ENCODE measurements around the gene STUM.
"Not testable (repeated sequence)": the region's sequence is repeated elsewhere in the genome, so short reads cannot be mapped to it uniquely, and the experiment has no call there.

The STUM gene

DNA sequence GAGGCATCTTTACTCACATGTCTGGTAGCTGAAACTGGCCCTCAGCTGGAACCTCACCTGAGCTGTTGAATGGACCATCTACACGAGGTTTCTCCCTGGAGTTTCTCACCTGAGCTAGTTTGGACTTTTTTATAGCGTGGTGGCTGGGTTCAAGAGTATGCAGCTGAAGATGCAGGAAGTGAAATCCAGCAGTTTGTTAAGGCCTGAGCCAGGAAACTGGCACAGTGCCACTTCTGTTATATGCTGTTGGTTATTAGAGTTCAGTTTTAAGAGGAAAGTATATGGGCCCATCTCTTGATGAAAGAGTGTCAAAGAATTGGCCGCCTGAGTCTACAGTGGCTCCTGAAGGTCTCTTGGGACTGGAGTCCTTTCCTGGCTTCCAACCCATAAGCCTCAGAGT lies 35.6 kb downstream of the STUM start:
- no peak for DNase-seq

GRCh38 chr1:226586116-226586515 lies 37.6 kb downstream of the STUM start:
- no peak for DNase-seq

DNA sequence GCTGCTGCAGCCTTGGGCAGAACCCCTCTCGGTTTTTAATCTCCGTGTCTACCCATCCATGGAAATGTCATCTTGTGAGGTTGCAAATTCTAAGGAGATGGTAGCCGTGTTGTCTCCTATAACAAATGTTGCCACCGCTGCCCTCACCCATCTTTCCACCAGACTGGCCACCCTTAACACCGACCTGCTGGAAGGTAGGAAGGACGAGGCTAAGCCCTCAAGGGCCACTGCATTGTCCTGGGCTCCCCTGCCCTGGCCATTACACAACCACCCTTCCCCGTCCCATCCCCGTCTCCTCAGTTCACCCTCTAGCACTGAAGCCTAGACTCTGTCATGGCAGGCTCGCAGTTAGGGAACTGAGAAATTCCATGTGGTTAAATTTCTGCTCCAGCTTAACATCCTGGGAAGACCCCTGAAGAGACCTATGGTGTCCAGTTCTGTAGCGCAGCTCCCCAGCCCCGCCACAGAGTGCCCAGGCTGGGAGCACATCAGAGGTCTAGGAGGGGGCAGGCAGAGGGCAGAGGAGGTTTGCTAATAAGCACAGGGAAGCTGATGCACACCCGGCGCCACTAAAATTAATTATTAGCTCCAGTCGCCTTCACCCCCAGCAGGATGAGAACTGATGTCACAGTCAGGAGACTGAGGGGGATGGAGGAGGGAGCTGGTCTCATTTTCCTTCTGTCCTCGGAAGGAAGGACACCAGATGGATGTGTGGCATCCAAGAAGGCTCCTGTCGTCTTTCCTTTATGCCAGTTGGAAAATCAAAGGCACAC lies 38.3 kb downstream of the STUM start:
- DNase-seq: no peak

DNA sequence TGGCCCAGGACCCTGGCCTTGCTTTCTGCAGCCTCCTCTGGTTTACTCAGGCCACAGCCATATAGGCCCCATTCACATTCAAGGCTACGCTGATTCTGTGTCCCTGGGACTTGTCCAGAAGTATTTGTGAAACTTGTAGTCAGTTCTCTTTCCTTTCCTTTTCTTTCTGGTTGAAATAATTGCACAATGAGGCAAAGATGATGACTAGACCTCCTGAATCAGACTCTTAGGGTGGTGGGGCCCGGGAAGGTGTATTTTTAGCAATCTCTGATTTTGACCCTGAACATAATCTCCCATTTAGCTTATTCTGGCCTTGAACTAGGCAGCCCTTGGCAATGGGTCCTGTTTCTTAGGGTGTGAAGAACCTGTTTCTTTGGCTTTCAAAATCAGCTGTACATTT lies 39.9 kb downstream of the STUM start:
- DNase-seq: no peak

DNA sequence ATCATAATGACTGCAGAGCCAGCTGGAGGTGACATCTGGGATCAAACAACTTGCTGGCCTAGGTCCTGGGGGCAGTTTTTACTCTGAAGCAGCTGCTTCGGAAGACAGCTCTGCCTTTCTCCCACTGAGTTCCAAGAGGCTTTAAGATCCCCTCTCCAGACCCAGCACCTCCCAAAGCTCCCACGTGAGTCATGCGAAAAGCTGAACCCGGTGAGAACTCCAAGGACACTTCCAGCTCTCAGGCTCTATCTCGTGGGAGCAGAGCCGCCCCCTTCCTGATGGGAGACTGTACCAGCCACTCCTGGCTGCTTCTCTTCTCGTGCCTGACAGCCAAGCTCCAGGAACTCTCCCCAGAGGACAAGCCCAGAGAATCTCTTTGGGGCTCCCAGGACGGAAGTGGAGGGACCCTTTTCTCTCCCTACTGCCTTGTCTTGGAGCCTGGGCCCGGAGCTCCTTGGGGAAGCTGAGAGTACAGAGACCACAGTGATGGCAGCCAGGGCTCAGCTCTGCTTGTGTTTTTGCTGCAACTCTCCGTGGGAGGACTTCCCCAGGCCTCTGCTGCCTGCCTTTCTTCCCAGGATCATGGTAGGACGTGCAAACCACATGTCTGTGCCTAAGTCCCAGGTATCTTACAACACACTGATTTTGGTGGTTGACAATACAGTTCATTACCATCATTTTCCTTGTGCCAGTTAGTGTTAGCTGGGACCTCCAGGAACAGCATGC lies 40.6 kb downstream of the STUM start:
- no peak for DNase-seq

DNA sequence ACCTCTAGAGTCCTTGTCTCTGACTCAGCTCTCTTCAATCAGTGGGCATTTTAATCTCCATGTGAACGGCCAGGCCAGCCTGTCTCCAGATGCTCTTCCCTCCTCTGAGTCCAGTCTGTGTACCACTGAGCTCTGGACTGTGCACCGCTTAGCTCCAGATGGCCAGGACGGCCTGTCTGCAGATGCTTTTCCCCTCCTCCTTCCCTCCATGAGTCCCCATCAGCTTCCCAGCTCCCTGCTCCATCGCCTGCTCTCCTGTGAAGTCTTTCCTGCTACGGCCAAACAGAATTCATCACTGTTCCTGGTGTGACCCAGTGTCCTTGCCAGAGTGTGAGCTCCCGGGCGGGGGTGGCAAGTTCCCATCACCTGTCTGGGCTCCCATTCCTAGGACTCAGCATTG lies 42.0 kb downstream of the STUM start:
- no peak for DNase-seq

DNA sequence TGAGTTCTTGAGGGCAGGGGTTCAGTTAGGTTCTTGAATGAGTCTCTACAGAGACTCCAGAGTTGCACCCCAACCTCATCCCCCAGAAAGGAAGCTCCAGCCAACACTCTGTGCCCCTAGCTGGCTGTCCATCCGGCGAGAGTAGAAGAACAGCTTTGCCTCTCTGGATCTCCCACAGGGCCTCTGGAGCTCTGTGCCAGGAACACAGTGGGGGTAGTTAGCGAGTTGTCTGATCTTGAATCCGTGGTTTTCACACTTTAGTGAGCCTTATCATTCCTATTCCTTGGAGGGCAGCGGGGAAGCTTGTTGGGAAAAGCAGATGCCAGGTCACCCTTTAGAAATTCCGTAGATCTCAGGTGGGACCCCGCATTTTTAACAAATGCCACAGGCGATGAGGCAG lies 45.0 kb downstream of the STUM start:
- no peak for DNase-seq

- DNase-seq: no peak
Measured at GRCh38 chr1:226596531-226597165, 48.1 kb downstream of the STUM start.

DNA sequence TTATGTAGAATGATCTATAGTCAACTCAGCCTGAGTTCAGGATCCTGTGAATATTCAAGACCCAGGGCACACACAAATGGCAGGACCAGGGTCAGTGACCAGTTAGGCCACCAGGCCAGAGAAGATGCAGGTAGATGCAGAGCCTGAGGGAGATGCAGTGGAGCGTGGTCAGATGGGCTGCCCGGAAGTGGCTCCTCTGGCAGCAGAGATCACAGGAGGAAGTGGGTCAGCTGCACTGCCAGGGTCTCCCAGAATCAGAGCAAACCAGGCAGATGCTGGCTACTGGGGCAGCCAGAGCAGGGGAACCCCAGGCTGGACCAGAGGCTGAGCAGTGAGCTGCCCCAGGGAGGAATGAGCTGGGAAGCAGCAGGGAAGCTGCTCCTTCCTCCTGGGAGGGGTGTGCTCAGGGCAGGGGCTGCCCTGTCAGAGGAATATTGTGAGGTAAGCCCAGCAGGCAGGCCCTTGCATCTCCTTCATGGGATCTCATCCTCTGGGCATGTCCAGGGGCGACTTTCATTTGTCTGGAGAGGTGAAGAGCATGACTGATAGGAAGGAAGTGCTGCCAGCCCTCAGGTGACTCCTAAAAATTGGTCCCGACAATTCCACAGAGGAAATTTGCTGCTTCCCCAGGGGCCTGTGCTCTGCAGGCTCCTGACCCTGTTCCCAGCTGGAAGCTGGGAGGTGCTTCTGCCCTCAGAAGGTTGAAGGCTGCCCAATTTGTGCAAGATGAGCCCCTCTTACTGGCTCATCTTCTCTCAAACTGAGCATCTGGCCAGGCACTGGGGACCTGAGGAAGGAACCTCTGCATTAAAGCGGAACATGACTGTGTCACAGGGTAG lies 49.3 kb downstream of the STUM start:
- DNase-seq: no peak

GRCh38 chr1:226598455-226598849 lies 49.9 kb downstream of the STUM start:
- DNase-seq: no peak

DNA sequence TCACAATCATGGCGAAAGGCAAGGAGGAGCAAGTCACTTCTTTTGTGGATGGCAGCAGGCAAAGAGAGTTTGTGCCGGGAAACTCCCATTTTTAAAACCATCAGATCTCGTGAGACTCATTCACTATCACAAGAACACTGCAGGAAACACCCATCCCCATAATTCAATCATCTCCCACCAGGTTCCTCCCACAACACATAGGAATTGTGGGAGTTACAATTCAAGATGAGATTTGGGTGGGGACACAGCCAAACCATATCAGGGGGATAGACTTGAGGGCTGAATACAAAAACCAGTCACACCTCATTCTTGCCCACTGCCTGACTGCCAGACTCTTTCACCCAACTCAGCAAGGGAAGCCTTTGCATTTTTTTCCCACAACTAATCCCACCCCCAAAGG lies 50.4 kb downstream of the STUM start:
- DNase-seq: not testable (repeated sequence)

DNA sequence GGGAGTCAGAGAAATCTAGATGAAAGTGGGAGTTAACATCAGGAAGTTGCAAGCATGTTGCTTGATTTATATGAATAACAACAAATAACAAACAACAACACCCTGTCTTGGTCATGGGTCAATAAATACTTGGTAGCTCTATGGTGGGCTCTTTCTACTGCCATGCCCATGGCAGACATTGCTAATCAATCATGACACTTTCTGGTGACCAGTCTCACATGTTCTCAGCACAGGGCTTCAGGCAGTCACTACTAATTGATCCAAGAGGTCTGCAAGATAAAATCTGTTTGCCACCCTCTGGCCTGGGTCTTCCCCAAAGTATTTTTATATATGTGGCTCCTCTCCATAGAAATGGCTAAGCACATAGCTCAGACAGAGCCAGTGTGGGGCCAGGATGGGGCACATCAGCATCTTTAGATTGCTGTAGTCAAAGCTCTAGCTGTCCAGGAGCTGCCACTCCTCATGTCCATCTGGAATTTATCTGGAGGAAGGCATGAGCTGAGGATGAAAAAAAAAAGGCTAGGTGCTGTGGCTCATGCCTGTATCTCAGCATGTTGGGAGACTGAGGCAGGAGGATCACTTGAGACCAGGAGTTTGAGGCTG lies 51.2 kb downstream of the STUM start:
- no peak for DNase-seq

DNA sequence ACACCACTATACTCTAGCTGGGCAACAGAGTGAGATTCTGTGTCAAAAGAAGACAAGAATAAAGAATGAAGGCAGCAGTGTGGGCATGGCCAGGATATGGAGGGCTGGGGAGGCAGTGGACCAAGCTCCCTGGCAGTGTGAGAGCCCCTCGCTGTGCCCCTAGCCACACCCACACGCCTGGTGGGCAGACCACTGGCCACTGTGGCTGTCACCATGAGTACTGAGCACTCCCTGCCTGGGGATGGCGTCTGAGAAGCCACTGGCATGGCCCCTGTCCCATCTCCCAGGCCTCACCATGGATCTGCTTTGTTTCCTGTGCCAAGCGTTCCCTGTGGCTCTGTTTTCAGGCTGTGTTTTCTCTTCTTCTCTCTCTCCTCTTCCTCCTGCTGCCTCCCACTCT lies 51.7 kb downstream of the STUM start:
- no peak for DNase-seq

GRCh38 chr1:226601456-226601855 lies 52.9 kb downstream of the STUM start:
- no peak for DNase-seq

DNA sequence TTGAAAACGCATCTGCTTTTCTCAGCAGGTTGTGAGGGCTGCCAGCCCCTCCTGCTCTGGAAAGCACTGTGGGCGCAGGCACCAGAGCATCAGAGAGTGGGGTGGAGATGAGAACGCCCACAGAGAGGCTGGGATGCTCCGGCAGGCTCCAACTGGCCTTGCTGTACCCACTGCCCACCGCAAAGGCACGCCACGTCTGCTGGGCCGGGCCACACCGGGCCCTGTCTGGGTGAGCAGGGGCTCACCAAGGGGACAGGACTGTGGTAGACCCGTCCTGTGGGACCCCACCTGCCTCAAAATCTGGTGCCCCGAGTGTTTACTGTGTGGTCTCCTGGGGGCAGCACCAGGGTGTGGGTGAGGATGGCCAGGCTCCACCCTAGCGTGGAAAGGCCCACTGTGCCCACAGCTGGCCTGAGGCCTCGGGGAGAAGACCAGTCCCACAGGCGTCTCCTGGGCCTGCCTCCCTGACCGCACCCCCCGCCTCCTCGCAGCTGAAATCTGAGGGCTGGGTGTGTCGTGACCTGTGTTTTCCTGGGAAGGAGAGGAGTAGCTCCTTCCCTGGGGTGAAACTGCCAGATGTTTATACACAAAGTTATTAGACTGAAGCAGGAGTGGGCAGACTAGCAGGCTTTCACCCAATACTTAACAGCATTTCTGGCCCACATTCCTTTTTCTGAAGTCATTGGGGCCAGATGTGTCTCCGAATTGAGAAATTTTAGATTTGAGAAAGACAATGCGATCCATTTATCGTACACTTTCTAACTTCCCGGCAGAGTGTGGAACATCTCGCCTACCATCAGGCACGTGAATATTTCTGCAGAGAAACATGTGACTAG lies 53.8 kb downstream of the STUM start:
- DNase-seq: no peak

GRCh38 chr1:226603022-226603857 lies 54.7 kb downstream of the STUM start:
- DNase-seq: no peak

GRCh38 chr1:226603858-226604559 lies 55.4 kb downstream of the STUM start:
- DNase-seq: no peak

- DNase-seq: no peak
Measured at GRCh38 chr1:226604560-226605317, 56.2 kb downstream of the STUM start.

- no peak for DNase-seq
Measured at GRCh38 chr1:226605318-226605950, 56.9 kb downstream of the STUM start.

Measured in hematopoietic multipotent progenitor cell treated with erythropoietin and hydrocortisone succinate and interleukin-3 and kit ligand, for 8 days (in vitro differentiated cells).